ENCODE measurements around the gene NKTR. TPM values are rescaled to one million over a fixed set of nuclear protein-coding genes. Genes with fewer than 3 reads are reported as not detected.

The NKTR gene
- total RNA-seq, 4 donors from 2014 or later = 119 to 361 (median 164) TPM

DNA sequence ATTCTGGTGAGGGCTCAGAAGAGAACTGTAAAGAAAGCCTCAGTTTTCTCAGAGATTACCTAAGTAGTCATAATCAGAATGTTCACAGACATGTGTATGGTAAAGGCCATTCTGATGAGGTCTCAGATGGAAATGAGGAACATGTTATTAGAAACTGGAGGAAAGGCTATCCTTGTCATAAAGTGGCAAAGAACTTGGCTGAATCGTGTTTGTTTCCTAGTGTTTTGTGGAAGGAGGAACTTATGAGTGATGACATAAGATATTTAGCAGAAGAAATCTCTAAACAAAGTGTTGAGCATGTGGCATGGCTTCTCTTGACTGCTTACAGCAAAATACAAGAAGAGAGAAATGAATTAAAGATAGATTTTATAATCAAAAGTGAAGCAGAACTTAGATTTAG lies 72.0 kb downstream of the NKTR start:
- TF ChIP-seq, protein P1, sequence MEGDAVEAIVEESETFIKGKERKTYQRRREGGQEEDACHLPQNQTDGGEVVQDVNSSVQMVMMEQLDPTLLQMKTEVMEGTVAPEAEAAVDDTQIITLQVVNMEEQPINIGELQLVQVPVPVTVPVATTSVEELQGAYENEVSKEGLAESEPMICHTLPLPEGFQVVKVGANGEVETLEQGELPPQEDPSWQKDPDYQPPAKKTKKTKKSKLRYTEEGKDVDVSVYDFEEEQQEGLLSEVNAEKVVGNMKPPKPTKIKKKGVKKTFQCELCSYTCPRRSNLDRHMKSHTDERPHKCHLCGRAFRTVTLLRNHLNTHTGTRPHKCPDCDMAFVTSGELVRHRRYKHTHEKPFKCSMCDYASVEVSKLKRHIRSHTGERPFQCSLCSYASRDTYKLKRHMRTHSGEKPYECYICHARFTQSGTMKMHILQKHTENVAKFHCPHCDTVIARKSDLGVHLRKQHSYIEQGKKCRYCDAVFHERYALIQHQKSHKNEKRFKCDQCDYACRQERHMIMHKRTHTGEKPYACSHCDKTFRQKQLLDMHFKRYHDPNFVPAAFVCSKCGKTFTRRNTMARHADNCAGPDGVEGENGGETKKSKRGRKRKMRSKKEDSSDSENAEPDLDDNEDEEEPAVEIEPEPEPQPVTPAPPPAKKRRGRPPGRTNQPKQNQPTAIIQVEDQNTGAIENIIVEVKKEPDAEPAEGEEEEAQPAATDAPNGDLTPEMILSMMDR (IDR thresholded peaks at IDR 0.05) = no peak
- intact Hi-C loops (cut with DNase I; ENCODE audit: low total_unique reads) = no loop called here
- no peak for DNase-seq

DNA sequence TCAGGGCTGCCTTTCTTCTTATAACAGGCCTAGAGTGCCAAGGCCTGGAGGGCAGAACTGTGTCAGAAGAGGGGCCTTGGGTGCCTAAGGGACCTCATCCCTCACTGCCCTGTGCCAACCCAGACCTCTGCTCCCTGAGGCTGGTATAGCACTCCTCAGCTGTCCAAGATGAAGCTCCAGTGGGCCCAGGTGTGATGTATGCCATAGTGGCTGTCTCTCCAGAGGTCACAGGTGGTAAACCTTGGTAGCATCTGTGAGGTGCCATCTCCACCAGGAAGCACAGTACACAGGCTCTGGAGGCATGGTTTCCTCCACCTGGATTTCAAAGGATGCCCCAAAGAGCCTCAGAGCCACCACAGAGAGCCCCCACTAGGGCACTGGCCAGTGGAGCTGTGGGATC lies 72.6 kb downstream of the NKTR start:
- peak in 1 of 2 donors; percentile 6 for DNase-seq
- Histone ChIP-seq H3K4me1 (no peaks in the 10 kb centered on the region), H3K9me3 (no peaks in the 10 kb centered on the region), H3K36me3 (no peaks in the 10 kb centered on the region), H3K27ac (no peak overlapping the region), H3K27me3 (no peaks in the 10 kb centered on the region), H3K4me3 (no peak overlapping the region)
- TF ChIP-seq, protein P1 (IDR thresholded peaks at IDR 0.05) = no peak
- TF ChIP-seq POLR2A (IDR thresholded peaks at IDR 0.05) = no peak
- intact Hi-C loops (cut with DNase I; ENCODE audit: low total_unique reads) = no loop called here

More for the DNA sequence above, 72.0 kb downstream of the NKTR start:
- H3K4me1 ChIP-seq = no peaks in the 10 kb centered on the region
- no peaks in the 10 kb centered on the region for H3K27me3 ChIP-seq
- no peak overlapping the region for H3K27ac ChIP-seq
- no peaks in the 10 kb centered on the region for H3K9me3 ChIP-seq
- H3K36me3 ChIP-seq = no peaks in the 10 kb centered on the region
- H3K4me3 ChIP-seq = no peak overlapping the region

DNA sequence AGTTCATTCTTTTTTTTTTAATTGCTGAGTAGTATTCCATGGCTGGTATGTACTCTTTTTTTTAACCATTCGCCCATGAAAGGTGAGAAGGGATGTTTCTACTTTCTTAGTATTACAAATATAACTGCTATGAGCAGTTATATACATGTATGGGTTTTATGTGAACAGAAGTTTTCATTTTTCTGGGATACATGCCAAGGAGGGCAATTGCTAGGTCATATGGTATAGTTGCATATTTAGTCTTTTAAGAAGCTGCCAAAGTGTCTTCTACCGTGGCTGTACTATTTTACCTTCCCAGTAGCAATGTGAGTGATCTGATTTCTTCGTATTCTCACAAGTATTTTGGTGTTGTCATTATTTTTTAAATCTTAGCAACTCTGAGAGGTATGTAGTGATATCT lies 73.7 kb downstream of the NKTR start:
- no peak for DNase-seq
- no peaks in the 10 kb centered on the region for H3K27me3 ChIP-seq
- no peak for TF ChIP-seq POLR2A (IDR thresholded peaks at IDR 0.05)
- TF ChIP-seq, protein P1 (IDR thresholded peaks at IDR 0.05) = no peak
- no peak overlapping the region for H3K27ac ChIP-seq
- intact Hi-C loops (cut with DNase I; ENCODE audit: low total_unique reads) = no loop called here
- no peaks in the 10 kb centered on the region for H3K36me3 ChIP-seq
- no peak overlapping the region for H3K4me3 ChIP-seq
- H3K4me1 ChIP-seq = no peaks in the 10 kb centered on the region
- H3K9me3 ChIP-seq = no peaks in the 10 kb centered on the region

DNA sequence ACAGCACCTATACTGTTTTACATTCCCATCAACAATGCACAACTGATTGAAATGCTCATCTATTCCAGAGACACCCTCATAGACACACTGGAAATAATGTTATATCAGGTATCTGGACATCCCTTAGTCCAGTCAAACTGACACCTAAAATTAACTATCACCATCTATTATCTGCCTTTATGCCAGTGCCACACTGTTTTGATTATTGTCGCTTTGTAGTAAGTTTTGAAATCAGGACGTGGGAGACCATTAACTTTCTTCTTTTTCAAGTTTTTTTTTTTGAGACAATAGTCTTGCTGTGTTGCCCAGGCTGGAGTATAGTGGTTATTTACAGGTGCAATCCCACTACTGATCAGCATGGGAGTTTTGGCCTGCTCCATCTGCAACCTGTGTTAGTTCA lies 75.4 kb downstream of the NKTR start:
- DNase-seq = no peak
- Histone ChIP-seq H3K9me3 (no peaks in the 10 kb centered on the region), H3K4me1 (no peaks in the 10 kb centered on the region), H3K27ac (no peak overlapping the region), H3K27me3 (no peaks in the 10 kb centered on the region), H3K36me3 (no peaks in the 10 kb centered on the region), H3K4me3 (no peak overlapping the region)
- intact Hi-C loops (cut with DNase I; ENCODE audit: low total_unique reads) = no loop called here
- TF ChIP-seq, protein P1 (IDR thresholded peaks at IDR 0.05) = no peak
- TF ChIP-seq POLR2A (IDR thresholded peaks at IDR 0.05) = no peak

DNA sequence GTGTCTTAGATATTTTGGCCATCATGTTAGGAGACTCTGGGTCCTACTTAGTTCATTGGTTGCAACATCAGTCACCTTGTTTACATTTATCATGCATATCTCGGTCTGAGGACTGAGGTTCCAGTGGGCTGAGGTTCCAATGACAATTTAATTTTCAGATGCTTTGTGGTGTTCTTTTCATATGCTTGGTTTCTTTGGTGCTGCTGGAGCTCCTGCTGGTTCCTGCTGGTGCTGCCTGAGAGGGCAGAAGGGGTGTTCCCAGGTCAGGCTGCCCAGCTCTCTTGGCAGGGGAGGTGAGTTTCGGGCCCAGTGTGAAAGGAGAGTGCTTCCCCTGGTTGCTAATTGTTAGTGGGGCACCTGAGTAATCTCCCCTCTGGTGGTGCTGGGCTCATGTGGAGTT lies 78.0 kb downstream of the NKTR start:
- H3K4me1 ChIP-seq = peaks cover 0 to 2% of the 10 kb centered on the region in 2 donors
- no peaks in the 10 kb centered on the region for H3K36me3 ChIP-seq
- TF ChIP-seq POLR2A (IDR thresholded peaks at IDR 0.05) = no peak
- TF ChIP-seq, protein P1 (IDR thresholded peaks at IDR 0.05) = no peak
- no peak overlapping the region for H3K4me3 ChIP-seq
- no peak overlapping the region for H3K27ac ChIP-seq
- H3K27me3 ChIP-seq = no peaks in the 10 kb centered on the region
- no peaks in the 10 kb centered on the region for H3K9me3 ChIP-seq
- DNase-seq = peak in 1 of 2 donors; percentile 6
- intact Hi-C loops (cut with DNase I; ENCODE audit: low total_unique reads) = no loop called here
